Lung (tissue), 12 donors: ENCODE measurements around the gene KIAA0825. TPM values are rescaled to one million over a fixed set of nuclear protein-coding genes. Genes with fewer than 3 reads are reported as not detected.

Experiments used
- ATAC-seq: fragments of 200-7000 bp; cut with Tn5 transposase; one replicate; pipeline ENCODE4 v1.9.1; 2020; ENCODE audit warnings: moderate number of reproducible peaks; ENCODE audit not compliant: insufficient read depth, low FRiP score
- DNase-seq, 3 donors: peaks; one replicate each; pipeline ENCODE4 v3.0.0-alpha.2; 2013 to 2017
- H3K27ac ChIP-seq, 2 donors: one replicate each; pipeline ENCODE4 v1.5.1; 2013; ENCODE audit warnings: mild to moderate bottlenecking in 2 of 2, moderate library complexity in 2 of 2, control low read depth in 1 of 2, inconsistent platforms in 1 of 2, low read depth in 1 of 2, low read length in 1 of 2
- H3K27me3 ChIP-seq, 3 donors: one replicate each; pipeline ENCODE4 v1.5.1; 2013; ENCODE audit warnings: low read length in 2 of 3; ENCODE audit not compliant: control insufficient read depth in 3 of 3, insufficient read depth in 3 of 3
- H3K36me3 ChIP-seq, 4 donors: one replicate each; pipeline ENCODE4 v1.5.1; 2013; ENCODE audit warnings: low read length in 4 of 4, mild to moderate bottlenecking in 1 of 4, moderate library complexity in 1 of 4; ENCODE audit not compliant: control insufficient read depth in 4 of 4, insufficient read depth in 4 of 4
- H3K4me1 ChIP-seq, 5 donors: one replicate each; pipeline ENCODE4 v1.5.1; 2013; ENCODE audit warnings: low read length in 5 of 5, mild to moderate bottlenecking in 2 of 5, moderate library complexity in 1 of 5; ENCODE audit not compliant: control insufficient read depth in 5 of 5, insufficient read depth in 5 of 5
- H3K4me3 ChIP-seq: one replicate; pipeline ENCODE4 v1.5.1; 2013; ENCODE audit warnings: mild to moderate bottlenecking, control low read depth, moderate library complexity
- H3K9ac ChIP-seq, 2 donors: one replicate each; pipeline ENCODE4 v1.5.1; 2013; ENCODE audit warnings: low read length in 2 of 2, control low read depth in 1 of 2; ENCODE audit not compliant: insufficient read depth in 1 of 2
- H3K9me3 ChIP-seq, 4 donors: one replicate each; pipeline ENCODE4 v1.5.1; 2013; ENCODE audit warnings: low read length in 3 of 4, mild to moderate bottlenecking in 1 of 4, moderate library complexity in 1 of 4; ENCODE audit not compliant: control insufficient read depth in 4 of 4, insufficient read depth in 3 of 4
- WGBS, 2 donors: extraction: QIAGEN DNeasy Blood & Tissue Kit; methylation state at CpG; one replicate each; pipeline ENCODE4 v1.1.7; 2013; 5-methylcytosine and 5-hydroxymethylcytosine counted together
- polyA plus RNA-seq, 2 donors: library from polyadenylated mRNA; stranded (reverse); fragments of 200-250 nt; gene quantifications; one replicate each; pipeline ENCODE4 v1.2.1, GENCODE V29; 2013
- total RNA-seq, 2 donors: library from RNA; depleted of rRNA in 1 of 2; stranded (reverse); fragments of >200 nt in 1 of 2; gene quantifications; one replicate each; pipeline ENCODE4 v1.2.1, GENCODE V29; 2014 to 2021
- TF ChIP-seq, protein P1 (sequence below): IDR thresholded peaks from 2 replicates; pipeline ENCODE4 v1.5.1; 2012; ENCODE audit warnings: mild to moderate bottlenecking; ENCODE audit errors: control extremely low read depth, extremely low read depth
- donor health status: control.
- donor health status: control.
- donor health status: Bipolar disorder and iron deficiency.
- donor health status: healthy.
- donor health status: DM: yes; HTN: yes; CAD: no.

The KIAA0825 gene
- total and polyA plus RNA-seq, 4 donors, result 0.79 to 20.2 (median 3.6) TPM

- Histone ChIP-seq H3K27me3 (no peaks in the 10 kb centered on the region), H3K9ac (no peak overlapping the region), H3K27ac (no peak overlapping the region), H3K36me3 (no peaks in the 10 kb centered on the region), H3K4me1 (no peaks in the 10 kb centered on the region), H3K9me3 (no peaks in the 10 kb centered on the region), H3K4me3 (no peak overlapping the region)
- TF ChIP-seq, protein P1, sequence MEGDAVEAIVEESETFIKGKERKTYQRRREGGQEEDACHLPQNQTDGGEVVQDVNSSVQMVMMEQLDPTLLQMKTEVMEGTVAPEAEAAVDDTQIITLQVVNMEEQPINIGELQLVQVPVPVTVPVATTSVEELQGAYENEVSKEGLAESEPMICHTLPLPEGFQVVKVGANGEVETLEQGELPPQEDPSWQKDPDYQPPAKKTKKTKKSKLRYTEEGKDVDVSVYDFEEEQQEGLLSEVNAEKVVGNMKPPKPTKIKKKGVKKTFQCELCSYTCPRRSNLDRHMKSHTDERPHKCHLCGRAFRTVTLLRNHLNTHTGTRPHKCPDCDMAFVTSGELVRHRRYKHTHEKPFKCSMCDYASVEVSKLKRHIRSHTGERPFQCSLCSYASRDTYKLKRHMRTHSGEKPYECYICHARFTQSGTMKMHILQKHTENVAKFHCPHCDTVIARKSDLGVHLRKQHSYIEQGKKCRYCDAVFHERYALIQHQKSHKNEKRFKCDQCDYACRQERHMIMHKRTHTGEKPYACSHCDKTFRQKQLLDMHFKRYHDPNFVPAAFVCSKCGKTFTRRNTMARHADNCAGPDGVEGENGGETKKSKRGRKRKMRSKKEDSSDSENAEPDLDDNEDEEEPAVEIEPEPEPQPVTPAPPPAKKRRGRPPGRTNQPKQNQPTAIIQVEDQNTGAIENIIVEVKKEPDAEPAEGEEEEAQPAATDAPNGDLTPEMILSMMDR, result no peak
- no peak for DNase-seq
- whole genome bisulfite sequencing, 2 donors, result 94 to 97% methylated on average over 1 of the region's 1 CpG
- no peak for ATAC-seq
Measured at GRCh38 chr5:94362857-94363256, 255.5 kb downstream of the KIAA0825 start.

DNA sequence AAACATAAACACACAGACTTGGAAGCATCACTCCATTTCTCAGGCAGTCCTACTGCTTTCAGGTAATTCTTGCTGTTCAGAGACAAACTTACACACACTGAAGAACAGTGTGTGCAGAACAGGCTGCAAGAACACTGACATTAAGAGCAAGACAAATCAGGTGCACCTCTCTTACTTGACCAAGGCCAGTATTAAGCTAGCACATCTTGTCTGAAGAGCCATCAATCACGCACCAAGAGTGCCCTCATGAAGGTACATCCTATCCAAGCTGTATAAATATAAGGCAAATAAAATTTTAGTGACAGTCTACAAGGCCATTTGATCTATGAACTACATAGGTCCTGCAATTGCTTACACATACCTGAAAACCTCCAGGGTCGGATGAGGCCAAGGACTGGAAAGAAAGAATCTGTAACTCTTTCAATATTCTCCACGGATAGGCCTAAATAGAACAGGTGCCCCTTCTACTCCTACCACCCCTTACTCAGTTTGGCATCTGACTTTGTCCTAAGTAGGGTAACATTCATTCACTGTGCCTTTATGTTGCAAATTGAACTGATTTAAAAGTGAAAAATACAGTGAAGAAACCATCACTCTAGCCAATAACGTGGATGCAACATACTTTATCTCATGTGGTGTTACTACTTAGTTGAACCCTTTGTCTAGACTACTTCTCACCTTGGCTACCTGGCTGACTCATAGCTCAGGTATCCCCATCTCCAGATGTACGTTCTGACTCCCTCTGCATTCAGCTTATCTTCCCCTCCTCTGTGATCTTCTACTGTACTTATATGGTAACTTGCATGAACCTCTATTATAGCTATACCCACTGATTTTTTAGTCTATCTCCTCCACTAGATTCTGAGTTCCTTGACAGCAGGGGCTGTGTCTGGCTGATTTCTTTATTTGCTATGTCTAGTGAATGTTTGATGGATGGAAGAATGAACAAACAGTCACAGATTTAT is 256.3 kb downstream of the KIAA0825 start:
- Histone ChIP-seq H3K4me3 (no peak overlapping the region), H3K9ac (no peak overlapping the region), H3K36me3 (no peaks in the 10 kb centered on the region), H3K27ac (no peak overlapping the region), H3K4me1 (no peaks in the 10 kb centered on the region), H3K27me3 (no peaks in the 10 kb centered on the region), H3K9me3 (no peaks in the 10 kb centered on the region)
- TF ChIP-seq, protein P1, result no peak
- DNase-seq (no peak), ATAC-seq (no peak)
- WGBS, 2 donors, result 76 to 86% methylated on average over 5 of the region's 5 CpGs

- 88% methylated on average over 1 of the region's 1 CpG for WGBS, 2 donors
- Histone ChIP-seq H3K9ac (no peak overlapping the region), H3K4me1 (no peaks in the 10 kb centered on the region), H3K36me3 (no peaks in the 10 kb centered on the region), H3K9me3 (no peaks in the 10 kb centered on the region), H3K27me3 (no peaks in the 10 kb centered on the region), H3K4me3 (no peak overlapping the region), H3K27ac (no peak overlapping the region)
- ATAC-seq, result no peak
- TF ChIP-seq, protein P1, result no peak
- DNase-seq, result no peak
Measured at GRCh38 chr5:94361161-94361560, 257.2 kb downstream of the KIAA0825 start.
